Type B pancreatic cell (in vitro differentiated cells): ENCODE measurements around the gene RTRAF. TPM values are rescaled to one million over a fixed set of nuclear protein-coding genes. Genes with fewer than 3 reads are reported as not detected.

Experiments
- DNase-seq: peaks from one replicate; pipeline ENCODE4 v3.0.0; 2021; ENCODE audit warnings: mixed read lengths; ENCODE audit not compliant: unreplicated experiment; ENCODE audit errors: extremely low spot score
- H3K27ac Mint-ChIP-seq: 2 replicates; pipeline ENCODE4 v1.8.0; 2021; ENCODE audit warnings: mild to moderate bottlenecking, mixed read lengths
- H3K27me3 Mint-ChIP-seq: 2 replicates; pipeline ENCODE4 v1.8.0; 2021; ENCODE audit warnings: mixed read lengths
- H3K36me3 Mint-ChIP-seq: 2 replicates; pipeline ENCODE4 v1.8.0; 2021; ENCODE audit warnings: mixed read lengths
- H3K4me1 Mint-ChIP-seq: one replicate; pipeline ENCODE4 v1.8.0; 2021; ENCODE audit warnings: mixed read lengths; ENCODE audit not compliant: unreplicated experiment
- H3K4me3 Mint-ChIP-seq: 2 replicates; pipeline ENCODE4 v1.8.0; 2021; ENCODE audit warnings: mild to moderate bottlenecking, mixed read lengths
- H3K9me3 Mint-ChIP-seq: 2 replicates; pipeline ENCODE4 v1.8.0; 2021; ENCODE audit warnings: mixed read lengths
- CTCF ChIP-seq: fragments of 200-600 bp; sonication (generic); conservative IDR thresholded peaks from 2 replicates; pipeline ENCODE4 v1.5.0; 2021; ENCODE audit warnings: antibody characterized with exemption, mild to moderate bottlenecking
- total RNA-seq: library from RNA; stranded (reverse); gene quantifications from 2 replicates; pipeline ENCODE4 v1.2.1, GENCODE V29; 2021; ENCODE audit warnings: low replicate concordance

Gene RTRAF
- total RNA-seq, 1 donor from 2014 or later = 206 TPM

- Mint-ChIP-seq H3K27ac (peak overlapping the region; percentile 21), H3K4me1 (peaks cover 39% of the 10 kb centered on the region), H3K4me3 (no peak overlapping the region), H3K36me3 (peaks cover 30% of the 10 kb centered on the region), H3K9me3 (peaks cover 5% of the 10 kb centered on the region), H3K27me3 (no peaks in the 10 kb centered on the region)
- no peak for DNase-seq
- TF ChIP-seq CTCF = no peak
Measured at GRCh38 chr14:52014601-52015267, 25.4 kb downstream of the RTRAF start.

DNA sequence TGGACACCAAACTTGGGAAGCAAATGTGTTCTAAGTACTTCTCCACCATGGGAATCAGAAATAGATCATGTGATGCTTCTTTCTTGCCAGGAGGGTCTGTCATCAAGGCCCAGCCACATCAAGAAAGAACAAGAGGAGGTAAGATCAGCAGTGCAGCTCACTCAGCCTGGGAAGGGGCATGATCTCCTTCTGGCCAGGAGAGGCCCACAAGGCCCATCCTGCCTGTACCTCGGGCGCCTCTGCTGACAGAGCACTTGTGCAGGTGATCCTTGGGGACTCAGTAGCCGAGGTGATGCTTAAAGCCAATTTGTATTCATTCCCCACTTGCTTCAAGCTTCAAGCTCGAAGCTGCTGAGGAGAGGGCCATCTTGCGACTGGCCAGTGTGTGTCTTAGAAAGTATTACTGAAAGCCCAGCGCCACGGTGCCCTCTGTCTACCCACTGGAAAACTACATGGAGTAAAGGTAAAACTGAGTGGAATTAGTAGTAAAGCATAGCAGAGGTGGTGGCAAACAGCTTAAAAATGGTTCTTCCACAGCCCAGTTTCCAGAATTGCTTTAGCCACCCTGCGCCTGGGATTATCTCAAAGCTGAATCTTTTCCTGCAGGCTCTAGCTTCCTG is 26.2 kb downstream of the RTRAF start:
- peaks cover 5% of the 10 kb centered on the region for H3K9me3 Mint-ChIP-seq
- H3K27me3 Mint-ChIP-seq = no peaks in the 10 kb centered on the region
- peaks cover 27% of the 10 kb centered on the region for H3K36me3 Mint-ChIP-seq
- peak; percentile 59 for TF ChIP-seq CTCF
- no peak for DNase-seq
- no peak overlapping the region for H3K27ac Mint-ChIP-seq
- no peak overlapping the region for H3K4me3 Mint-ChIP-seq
- peaks cover 40% of the 10 kb centered on the region for H3K4me1 Mint-ChIP-seq

DNA sequence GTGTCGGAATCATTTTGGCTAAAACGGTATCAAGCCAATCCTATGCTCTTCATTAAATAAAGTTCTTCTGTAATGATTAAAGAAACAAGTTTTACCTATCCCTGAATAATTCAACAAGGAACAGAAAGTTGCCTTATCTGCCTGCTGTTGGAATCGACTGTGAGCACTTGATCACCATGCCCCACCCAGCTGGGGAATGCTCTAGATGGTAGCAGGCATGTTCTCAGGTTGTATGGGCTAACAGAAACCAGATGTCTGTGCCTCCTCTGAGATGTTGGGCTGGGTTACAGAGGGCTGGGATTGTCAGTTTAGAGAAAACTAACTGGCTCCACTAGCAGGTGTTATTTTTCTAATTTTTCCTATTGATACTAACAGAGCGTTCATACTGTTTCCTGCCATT is 28.9 kb downstream of the RTRAF start:
- Mint-ChIP-seq H3K9me3 (peaks cover 5% of the 10 kb centered on the region), H3K36me3 (peaks cover 15% of the 10 kb centered on the region), H3K27me3 (peaks cover 3% of the 10 kb centered on the region), H3K4me3 (no peak overlapping the region), H3K4me1 (peaks cover 44% of the 10 kb centered on the region), H3K27ac (peak overlapping the region; percentile 76)
- DNase-seq = no peak
- no peak for TF ChIP-seq CTCF

GRCh38 chr14:52018970-52019369 is 29.6 kb downstream of the RTRAF start:
- DNase-seq = no peak
- Mint-ChIP-seq H3K9me3 (peaks cover 5% of the 10 kb centered on the region), H3K4me3 (no peak overlapping the region), H3K27ac (no peak overlapping the region), H3K27me3 (peaks cover 3% of the 10 kb centered on the region), H3K4me1 (peaks cover 40% of the 10 kb centered on the region), H3K36me3 (peaks cover 12% of the 10 kb centered on the region)
- TF ChIP-seq CTCF = no peak

DNA sequence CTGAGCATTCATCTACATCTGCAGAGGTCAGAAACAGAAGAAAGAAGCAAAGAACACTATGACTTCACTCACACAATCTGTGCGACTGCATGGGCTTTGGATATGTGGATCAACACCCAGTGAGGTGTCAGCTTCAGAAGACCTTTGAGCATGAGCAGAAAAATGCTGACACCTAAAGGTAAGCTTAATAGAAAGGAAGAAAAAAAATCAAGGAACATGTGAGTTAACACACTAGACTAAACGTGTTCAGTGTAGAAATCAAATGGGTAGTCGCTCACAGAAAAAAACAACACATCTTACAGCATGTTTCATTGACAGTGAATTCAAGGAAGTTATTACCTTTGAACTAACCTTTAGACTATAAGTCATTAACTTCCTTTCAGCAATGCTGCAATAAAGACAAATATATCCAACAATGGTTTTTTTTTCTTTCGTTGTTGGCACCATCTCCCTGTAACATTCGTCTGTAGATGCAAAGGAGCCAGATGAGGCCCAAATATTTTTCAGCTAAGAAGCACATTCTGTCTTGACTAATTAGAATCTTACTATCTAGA is 30.9 kb downstream of the RTRAF start:
- TF ChIP-seq CTCF = no peak
- Mint-ChIP-seq H3K9me3 (peaks cover 8% of the 10 kb centered on the region), H3K27ac (peak overlapping the region; percentile 21), H3K27me3 (peaks cover 3% of the 10 kb centered on the region), H3K4me3 (no peak overlapping the region), H3K36me3 (peaks cover 5% of the 10 kb centered on the region), H3K4me1 (peaks cover 29% of the 10 kb centered on the region)
- DNase-seq = no peak
